GM19328 (cell line): Measurements from ENCODE around the gene RASGRF1.
"Not testable (repeated sequence)": the region's sequence is repeated elsewhere in the genome, so short reads cannot be mapped to it uniquely, and the experiment has no call there.

ENCODE experiments used
- ATAC-seq: cut with Tn5 transposase; IDR thresholded peaks from one replicate; pipeline ENCODE4 v1.9.1; 2021; ENCODE audit warnings: mild to moderate bottlenecking, moderate library complexity; ENCODE audit not compliant: unreplicated experiment

Gene RASGRF1

GRCh38 chr15:79041601-79042168, 48.9 kb downstream of the RASGRF1 start:
- no peak for ATAC-seq

- no peak for ATAC-seq
These were observed 52.7 kb downstream of the RASGRF1 start for GRCh38 chr15:79037848-79038247.

- ATAC-seq, result no peak
These were observed 54.3 kb downstream of the RASGRF1 start for GRCh38 chr15:79036323-79036722.

GRCh38 chr15:79035814-79036213, 54.8 kb downstream of the RASGRF1 start:
- no peak for ATAC-seq

- ATAC-seq, result no peak
These were observed 55.4 kb downstream of the RASGRF1 start for GRCh38 chr15:79035111-79035601.

GRCh38 chr15:79034284-79034683, 56.3 kb downstream of the RASGRF1 start:
- no peak for ATAC-seq

- no peak for ATAC-seq
These were observed 57.9 kb downstream of the RASGRF1 start for GRCh38 chr15:79032656-79033055.

- no peak for ATAC-seq
These were observed 58.8 kb downstream of the RASGRF1 start for GRCh38 chr15:79031821-79032220.

- no peak for ATAC-seq
These were observed 59.4 kb downstream of the RASGRF1 start for GRCh38 chr15:79031201-79031600.

- no peak for ATAC-seq
These were observed 60.1 kb downstream of the RASGRF1 start for GRCh38 chr15:79030470-79030869.

GRCh38 chr15:79028411-79028964, 62.1 kb downstream of the RASGRF1 start:
- no peak for ATAC-seq

- no peak for ATAC-seq
These were observed 62.8 kb downstream of the RASGRF1 start for GRCh38 chr15:79027532-79028410.

GRCh38 chr15:79025802-79026201, 64.8 kb downstream of the RASGRF1 start:
- ATAC-seq, result no peak

GRCh38 chr15:79025201-79025600, 65.4 kb downstream of the RASGRF1 start:
- no peak for ATAC-seq

GRCh38 chr15:79024493-79024892, 66.1 kb downstream of the RASGRF1 start:
- ATAC-seq, result not testable (repeated sequence)

- no peak for ATAC-seq
These were observed 66.7 kb downstream of the RASGRF1 start for GRCh38 chr15:79023918-79024317.

- ATAC-seq, result no peak
These were observed 67.1 kb downstream of the RASGRF1 start for GRCh38 chr15:79023546-79023890.

GRCh38 chr15:79018960-79019359, 71.6 kb downstream of the RASGRF1 start:
- no peak for ATAC-seq

- ATAC-seq, result no peak
These were observed 72.6 kb downstream of the RASGRF1 start for GRCh38 chr15:79017953-79018352.

- no peak for ATAC-seq
These were observed 73.9 kb downstream of the RASGRF1 start for GRCh38 chr15:79016527-79017170.

GRCh38 chr15:79015416-79015815, 75.2 kb downstream of the RASGRF1 start:
- ATAC-seq, result no peak

- ATAC-seq, result no peak
These were observed 80.3 kb downstream of the RASGRF1 start for GRCh38 chr15:79010278-79010677.
